RPMI8226 (cell line): ENCODE data around the gene AP5S1.

ENCODE experiments used
- DNase-seq: peaks from one replicate; pipeline ENCODE4 v3.0.0-alpha.2; 2015

Gene AP5S1

DNA sequence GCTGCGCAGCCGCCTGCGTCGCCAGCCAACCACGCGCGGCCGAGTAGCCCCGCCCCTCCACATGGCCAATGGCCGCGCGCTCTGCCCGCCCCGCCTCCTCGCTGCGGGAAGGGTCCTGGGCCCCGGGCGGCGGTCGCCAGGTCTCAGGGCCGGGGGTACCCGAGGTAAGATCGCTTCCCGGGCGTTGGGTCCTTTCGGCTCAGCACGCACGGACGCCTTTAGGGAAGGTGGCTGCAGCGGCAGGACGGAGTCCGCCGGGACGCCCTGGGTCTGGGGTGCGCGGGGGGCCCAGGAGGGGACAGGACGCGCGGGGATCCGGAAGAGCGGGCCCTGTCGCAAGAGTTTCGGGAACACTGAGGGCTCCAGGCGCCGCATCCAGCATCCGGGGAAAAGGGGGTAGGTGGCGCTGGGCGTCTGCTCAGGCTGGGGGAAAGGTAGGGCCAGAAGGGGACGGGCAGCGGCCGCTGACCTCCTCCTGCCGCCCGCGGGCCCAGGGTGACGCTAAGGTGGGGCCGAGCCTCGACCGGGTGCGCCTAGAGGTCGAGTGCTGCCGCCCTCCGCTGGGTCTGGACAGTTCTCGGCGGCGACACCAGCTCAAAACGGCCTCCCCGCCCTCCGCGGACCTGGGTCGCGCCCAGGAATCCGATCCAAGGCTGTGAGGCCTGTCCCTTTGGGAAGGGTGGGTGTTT, 26.5 kb downstream of the AP5S1 start, which contains the start of gene MAVS:
MAVS (plus strand) TSS at position 95 of the 689 bp plus-strand sequence. CDS start 7,791 bp downstream, outside the sequence.
- peak; percentile 92 for DNase-seq

DNA sequence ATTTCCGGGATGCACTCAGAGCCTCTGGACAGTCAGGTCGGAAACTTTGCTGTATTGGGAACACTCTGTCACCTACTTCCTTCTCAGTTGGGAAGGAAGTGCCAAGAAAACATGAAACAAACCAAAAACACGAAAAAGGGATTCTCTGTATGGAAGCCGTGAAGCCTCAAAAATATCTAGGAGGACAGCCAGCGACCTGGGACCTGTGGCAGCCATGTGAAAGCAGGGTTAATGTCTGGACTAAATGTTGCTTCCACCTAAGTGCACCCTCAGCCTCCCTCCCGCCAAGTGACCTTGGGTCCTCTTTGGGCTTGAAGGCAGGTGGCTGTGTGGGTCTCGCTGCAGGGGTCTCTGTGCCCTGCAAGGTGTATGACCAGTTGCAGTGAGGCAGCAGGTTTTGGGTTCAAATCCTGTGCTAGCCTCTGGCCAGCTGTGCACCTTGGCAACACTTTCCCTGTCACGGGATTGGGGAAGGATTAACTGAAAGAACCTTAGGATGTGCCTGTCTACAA, 27.1 kb downstream of the AP5S1 start:
- DNase-seq: no peak

GRCh38 chr20:3848565-3848964, 28.2 kb downstream of the AP5S1 start:
- no peak for DNase-seq

GRCh38 chr20:3854462-3854871, 34.1 kb downstream of the AP5S1 start:
- DNase-seq: no peak

GRCh38 chr20:3857405-3857804, 37.1 kb downstream of the AP5S1 start:
- DNase-seq: no peak

- DNase-seq: no peak
Observed at GRCh38 chr20:3858689-3859088, 38.3 kb downstream of the AP5S1 start.

- DNase-seq: no peak
Observed at GRCh38 chr20:3861191-3861590, 40.8 kb downstream of the AP5S1 start.

GRCh38 chr20:3862333-3862732, 42.0 kb downstream of the AP5S1 start:
- DNase-seq: no peak

DNA sequence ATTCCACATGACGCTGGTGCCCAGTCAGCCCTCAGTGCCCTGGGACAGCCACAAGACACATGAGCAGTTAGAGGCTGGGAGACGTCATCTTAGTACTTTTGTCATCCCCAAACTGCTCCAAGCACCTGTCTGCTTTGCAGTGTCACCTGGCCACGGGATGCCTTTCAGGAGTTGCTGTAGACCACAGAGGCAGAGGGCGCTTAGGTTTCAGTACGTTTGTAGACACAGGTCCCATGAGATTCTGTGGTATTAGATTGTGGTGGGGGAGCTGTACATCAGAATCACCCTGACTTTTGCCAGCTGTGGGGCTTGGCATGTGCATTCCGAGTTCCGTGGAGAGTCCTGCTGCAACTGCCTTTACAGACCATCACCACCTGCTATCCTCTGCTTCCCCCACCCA, 43.0 kb downstream of the AP5S1 start:
- no peak for DNase-seq

GRCh38 chr20:3864518-3864917, 44.2 kb downstream of the AP5S1 start:
- DNase-seq: no peak

DNA sequence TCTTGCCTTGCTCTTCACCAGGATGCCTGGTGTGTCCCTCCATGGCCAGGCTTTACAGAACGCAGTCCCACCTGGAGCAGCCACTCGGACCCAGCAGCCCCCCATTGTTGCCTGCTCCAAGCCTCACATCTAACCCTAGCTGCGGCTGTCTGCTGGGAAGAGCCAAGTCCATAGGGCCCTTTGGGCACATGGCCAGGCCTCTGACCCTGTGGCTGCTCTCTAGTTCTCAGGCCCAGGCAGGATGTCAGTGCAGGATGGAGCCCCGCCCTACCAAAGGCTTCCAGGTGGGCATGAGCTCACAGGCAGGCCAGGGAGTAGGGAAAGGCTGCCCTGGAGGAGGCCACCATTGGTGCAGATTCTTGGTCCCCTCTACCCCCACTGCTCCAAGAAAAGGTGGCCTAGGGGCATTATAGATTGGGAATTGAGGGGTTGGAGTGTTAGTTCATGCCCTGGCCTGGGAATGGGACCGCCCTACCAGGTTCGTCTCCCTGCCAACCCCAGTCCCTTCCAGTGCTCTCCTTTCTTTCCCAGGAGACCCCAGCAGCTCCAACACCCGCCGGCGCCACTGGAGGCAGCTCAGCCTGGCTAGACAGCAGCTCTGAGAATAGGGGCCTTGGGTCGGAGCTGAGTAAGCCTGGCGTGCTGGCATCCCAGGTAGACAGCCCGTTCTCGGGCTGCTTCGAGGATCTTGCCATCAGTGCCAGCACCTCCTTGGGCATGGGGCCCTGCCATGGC, 45.0 kb downstream of the AP5S1 start:
- DNase-seq: no peak

GRCh38 chr20:3865887-3866407, 45.6 kb downstream of the AP5S1 start:
- DNase-seq: no peak

GRCh38 chr20:3866464-3866863, 46.1 kb downstream of the AP5S1 start:
- no peak for DNase-seq

DNA sequence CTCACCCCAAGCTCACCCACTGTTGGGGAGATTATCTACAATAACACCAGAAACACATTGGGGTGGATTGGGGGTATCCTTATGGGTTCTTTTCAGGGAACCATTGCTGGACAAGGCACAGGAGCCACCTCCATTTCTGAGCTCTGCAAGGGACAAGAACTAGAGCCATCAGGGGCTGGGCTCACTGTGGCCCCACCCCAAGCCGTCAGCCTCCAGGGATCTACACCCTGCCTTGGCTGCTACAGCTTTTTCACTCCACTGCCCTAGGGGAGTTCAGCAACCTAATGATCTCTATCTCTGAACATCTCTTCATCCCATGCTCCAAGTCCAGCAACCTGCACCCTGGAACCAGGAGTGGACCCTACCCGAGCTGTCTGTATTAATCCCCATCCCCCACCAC, 47.5 kb downstream of the AP5S1 start:
- DNase-seq: no peak

DNA sequence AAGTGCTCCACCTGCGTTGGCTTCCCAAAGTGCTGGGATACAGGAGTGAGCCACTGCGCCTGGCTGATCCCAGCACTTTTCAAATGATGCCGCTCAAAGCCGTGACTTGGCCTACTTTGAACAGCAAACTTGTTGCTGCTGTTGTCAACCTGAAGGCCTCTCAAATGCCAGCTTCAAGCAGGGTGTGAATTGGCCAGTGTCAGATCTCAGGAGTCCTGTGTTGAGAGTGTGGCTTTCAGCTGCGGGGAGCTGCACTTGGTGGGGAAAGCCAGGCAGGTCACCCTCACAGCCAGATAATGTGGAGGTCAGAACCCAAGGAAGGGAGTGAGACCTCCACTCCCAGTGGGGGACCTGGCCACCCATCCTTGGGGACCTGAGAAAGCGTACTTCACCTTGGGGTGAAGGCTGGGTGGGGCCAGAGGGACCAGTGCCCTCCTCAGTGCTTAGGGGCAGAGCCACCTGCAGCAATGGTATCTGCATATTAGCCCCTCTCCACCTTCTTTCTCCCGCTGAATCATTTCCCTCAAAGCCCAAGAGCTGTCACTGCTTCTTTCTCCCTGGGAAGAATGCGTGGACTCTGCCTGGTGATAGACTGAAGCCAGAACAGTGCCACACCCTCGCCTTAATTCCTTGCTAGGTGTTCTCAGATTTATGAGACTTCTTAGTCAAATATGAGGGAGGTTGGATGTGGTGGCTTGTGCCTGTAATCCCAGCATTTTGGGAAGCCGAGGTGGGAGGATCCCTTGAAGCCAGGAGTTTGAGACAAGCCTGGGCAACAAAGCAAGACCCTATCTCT, 49.7 kb downstream of the AP5S1 start:
- DNase-seq: no peak

DNA sequence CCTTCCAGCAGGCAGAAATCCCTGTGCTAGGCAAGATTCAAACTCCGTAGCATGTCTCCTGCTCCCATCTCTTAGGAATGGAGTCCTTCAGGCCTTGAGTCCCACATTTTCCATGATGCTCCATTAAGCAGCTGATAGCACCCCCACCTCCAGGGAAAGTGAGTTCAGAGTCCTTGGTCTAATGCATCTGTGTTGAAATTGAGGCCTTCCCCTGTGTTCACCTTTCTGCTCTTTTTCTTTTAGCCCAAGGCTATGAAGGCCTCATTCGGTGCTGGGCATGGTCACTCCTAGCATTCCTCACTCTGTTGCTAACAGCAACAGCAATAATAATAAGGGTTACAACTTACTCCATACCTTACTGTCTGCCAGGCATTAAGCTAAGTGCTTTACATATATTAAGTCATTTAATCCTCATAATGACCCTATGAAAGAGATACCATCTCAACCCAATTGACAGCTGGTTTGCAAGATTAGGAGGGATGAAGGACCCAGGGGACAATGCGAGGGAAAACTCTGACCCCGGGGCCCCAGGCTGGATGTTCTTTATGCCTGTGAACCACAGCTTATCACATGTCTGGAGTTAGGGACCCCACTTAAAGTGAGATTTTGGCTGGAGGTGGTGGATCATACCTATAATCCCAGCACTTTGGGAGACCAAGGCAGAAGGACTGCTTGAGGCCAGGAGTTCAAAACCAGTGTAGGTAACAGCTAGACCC, 51.4 kb downstream of the AP5S1 start:
- DNase-seq: no peak

- DNase-seq: no peak
Observed at GRCh38 chr20:3873507-3873906, 53.2 kb downstream of the AP5S1 start.

DNA sequence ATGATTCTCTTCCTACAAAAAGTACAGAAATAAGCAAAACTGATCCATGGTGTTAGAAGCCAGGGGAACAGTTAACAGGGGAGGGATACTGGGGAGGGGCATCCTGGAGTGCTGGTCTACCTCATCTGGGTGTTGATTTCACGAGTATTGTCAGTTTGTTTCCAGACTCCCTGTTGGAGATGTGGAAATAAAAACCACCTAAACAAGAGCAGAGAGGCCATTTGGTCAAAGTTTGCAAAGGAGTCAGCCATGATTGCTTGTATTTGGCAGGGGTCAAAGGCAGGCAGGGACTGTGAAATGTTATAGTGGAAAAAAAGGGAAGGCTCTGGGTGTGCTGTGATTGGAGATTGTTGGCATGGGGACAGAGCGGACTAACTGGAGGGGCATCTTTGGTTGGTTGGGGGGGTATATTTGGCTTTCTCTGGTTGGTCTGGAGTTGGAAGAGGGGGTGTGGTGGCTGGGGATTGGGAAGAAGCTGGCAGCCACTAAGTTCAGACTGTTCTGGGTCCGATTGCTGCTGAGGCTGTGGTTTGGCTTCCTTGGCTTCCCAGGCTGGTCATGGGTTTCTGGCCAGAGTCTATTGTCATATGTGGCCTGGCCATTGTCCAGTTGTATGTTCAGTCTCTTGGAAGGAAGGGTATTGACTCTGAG, 54.0 kb downstream of the AP5S1 start:
- no peak for DNase-seq

DNA sequence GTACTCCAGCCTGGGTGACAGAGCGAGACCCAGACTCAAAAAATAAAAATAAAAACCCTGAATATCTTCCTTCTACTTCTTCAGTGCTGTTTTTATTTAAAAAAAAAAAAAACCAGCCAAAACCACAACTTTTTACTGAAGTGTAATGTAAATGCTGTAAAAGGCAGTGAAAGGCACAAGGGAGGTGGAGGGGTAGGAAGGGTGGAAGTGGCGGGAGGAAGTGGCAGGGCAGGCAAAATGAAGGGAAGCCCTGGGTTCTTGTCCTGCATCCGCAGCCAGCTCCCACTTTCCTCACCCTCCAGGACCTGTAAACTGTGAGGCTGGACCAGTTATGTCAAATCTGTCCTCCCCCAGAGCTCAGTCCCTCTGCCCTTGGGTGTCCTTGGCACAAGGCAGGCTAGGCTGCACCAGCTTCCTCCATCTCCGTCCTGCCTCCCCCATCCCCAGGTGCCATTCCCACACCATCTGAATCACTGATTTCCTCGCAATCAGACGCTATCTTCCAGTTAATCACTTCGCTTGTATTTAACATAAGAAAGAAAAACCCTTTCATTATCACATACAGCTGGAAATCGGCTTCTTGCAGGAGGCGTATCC, 55.1 kb downstream of the AP5S1 start:
- DNase-seq: no peak

DNA sequence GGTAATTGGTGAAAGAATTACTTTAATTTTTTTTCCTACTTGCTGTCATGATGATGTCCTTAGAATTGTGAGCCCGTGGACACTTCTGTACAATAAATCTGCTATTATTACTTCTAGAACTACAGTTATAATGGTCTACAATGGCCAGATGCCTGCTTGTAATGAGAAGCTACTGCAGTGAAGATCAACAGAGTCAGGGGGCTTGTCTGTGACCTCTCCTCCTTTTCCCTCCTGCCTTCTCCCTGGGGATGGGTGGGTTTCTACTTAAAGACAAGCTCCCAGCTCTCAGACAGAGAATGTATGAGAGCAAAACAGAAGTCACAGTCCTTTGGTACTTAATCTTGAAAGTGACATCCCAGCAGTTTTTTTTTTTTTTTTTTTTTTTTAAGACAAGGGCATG, 55.7 kb downstream of the AP5S1 start:
- DNase-seq: no peak

- DNase-seq: no peak
Observed at GRCh38 chr20:3876676-3877075, 56.3 kb downstream of the AP5S1 start.
